ENCODE data around the gene TENT4B.

TENT4B gene

DNA sequence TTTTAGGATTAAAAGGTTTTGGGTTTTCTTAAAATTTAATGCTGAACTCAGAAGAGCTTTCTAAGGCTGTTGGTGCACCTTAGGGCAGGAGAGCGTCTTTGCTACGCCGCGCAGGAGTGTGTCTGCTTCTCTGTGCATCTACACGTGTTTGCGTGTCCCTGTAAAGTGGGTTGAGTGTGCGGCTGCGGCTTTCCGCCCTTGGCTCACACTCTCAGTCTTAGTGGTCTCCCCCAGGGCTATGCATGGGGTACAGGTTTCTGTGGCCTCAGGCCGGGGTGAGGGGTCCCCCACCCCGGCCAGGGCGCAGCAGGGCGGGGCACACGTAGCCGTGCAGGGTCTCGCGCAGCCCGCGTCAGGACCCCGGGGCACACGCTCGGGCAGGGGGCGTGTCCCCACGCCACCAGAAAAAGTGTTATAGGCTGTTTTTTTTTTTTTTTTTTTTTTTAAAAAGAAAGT is 727 bp upstream of the TENT4B start:
- POLR2A ChIA-PET: interaction anchor here (0.5 to 1.0 kb wide), 2 partner anchors 28 to 31 kb away, joined by 3 to 4 read pairs; no protein-coding TSS in a partner anchor
- peak; percentile 80 for DNase-seq (ENCODE audit: extremely low spot score)

DNA sequence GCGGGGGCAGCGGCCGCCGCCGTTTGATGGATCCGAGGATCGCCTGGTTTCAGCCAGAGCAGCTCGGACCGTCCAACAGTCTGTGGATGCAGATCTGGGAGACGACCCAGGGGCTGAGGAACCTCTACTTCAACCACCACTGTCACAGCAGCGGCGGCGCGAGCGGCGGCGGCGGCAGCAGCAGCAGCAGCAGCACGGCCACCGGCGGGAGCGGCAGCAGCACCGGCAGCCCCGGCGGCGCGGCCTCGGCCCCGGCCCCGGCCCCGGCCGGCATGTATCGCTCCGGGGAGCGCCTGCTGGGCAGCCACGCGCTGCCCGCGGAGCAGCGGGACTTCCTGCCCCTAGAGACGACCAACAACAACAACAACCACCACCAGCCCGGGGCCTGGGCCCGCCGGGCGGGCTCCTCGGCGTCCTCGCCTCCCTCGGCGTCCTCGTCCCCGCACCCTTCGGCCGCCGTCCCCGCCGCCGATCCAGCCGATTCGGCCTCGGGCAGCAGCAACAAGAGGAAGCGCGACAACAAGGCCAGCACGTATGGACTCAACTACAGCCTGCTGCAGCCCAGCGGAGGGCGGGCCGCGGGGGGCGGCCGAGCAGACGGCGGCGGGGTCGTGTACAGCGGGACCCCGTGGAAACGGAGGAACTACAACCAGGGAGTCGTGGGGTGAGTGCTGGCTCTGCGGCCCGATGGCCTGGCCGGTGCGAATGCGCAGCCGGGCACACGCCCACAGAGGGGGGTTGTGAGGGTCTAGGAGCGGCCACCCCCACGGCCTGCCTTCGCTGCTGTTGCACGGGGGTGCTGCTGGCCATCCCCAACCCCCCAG is 702 bp downstream of the TENT4B start:
- ChIA-PET CTCF (no interaction called here), POLR2A (no interaction called here)
- TF ChIP-seq, protein P1, sequence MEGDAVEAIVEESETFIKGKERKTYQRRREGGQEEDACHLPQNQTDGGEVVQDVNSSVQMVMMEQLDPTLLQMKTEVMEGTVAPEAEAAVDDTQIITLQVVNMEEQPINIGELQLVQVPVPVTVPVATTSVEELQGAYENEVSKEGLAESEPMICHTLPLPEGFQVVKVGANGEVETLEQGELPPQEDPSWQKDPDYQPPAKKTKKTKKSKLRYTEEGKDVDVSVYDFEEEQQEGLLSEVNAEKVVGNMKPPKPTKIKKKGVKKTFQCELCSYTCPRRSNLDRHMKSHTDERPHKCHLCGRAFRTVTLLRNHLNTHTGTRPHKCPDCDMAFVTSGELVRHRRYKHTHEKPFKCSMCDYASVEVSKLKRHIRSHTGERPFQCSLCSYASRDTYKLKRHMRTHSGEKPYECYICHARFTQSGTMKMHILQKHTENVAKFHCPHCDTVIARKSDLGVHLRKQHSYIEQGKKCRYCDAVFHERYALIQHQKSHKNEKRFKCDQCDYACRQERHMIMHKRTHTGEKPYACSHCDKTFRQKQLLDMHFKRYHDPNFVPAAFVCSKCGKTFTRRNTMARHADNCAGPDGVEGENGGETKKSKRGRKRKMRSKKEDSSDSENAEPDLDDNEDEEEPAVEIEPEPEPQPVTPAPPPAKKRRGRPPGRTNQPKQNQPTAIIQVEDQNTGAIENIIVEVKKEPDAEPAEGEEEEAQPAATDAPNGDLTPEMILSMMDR (IDR thresholded peaks at IDR 0.05; ENCODE audit: control extremely low read depth, extremely low read depth, low read depth, missing control alignments): no peak
- DNase-seq (ENCODE audit: extremely low spot score): peak; percentile 39

More for the DNA sequence above, 727 bp upstream of the TENT4B start:
- TF ChIP-seq, protein P1 (IDR thresholded peaks at IDR 0.05; ENCODE audit: control extremely low read depth, extremely low read depth, low read depth, missing control alignments): no peak
- CTCF ChIA-PET: interaction anchor here (0.7 to 2.1 kb wide), 9 partner anchors 11 to 127 kb away, joined by 3 to 9 read pairs (median 5); partner anchors contain the start of gene CNEP1R1

DNA sequence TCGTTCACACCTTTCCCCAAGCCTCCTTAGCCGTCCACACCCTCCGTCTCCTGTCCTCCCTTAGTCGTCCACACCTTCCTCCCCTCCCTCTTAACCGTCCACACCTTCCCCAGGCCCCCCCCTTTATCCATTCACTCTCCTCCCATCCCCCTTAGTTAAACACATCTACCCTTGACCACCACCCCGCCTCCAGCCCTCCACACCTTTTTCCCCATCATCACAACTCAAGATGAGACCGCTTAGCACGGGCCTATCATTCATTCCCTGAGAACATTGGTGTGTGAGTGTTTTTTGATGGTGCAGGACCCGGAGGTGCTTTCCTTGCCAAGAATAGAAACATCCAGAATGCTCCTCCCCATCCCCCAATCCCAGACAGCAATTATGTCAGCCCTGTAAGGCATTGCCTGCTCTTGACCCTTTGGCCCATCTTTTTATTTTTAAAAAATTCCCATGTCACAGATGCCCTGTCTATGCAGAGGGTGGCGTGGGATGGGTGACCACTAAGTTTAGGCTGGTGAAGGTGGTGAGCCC is 1.4 kb downstream of the TENT4B start:
- ChIA-PET CTCF (interaction anchor here (1.1 to 1.7 kb wide), 4 partner anchors 13 to 87 kb away, joined by 3 to 8 read pairs (median 6); partner anchors contain the start of gene HEATR3), POLR2A (no interaction called here)
- TF ChIP-seq, protein P1 (IDR thresholded peaks at IDR 0.05; ENCODE audit: control extremely low read depth, extremely low read depth, low read depth, missing control alignments): no peak
- DNase-seq (ENCODE audit: extremely low spot score): no peak

DNA sequence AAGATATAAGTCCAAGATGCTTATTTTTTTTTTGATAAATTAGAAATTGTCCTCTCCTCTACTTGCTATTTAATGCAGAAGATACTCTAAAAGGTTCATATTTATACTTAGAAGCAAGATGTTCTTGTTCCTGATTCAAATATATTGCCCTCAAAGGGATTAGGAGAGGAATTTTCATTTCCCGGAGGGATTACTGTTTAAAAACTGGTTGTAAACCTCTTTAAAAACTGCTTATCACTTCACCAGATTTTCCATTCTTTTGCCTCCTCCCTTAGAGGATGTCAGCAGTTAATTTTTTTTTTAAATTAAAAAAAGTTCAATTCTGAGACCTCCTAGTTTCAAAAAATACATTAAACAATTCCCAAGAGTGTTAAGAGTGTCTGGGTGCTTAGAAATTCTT is 2.8 kb downstream of the TENT4B start:
- ChIA-PET POLR2A (no interaction called here), CTCF (interaction anchor here (0.8 to 1.7 kb wide), 6 partner anchors 16 to 510 kb away, joined by 3 to 9 read pairs (median 6); partner anchors contain the start of gene HEATR3)
- no peak for DNase-seq (ENCODE audit: extremely low spot score)
- TF ChIP-seq, protein P1 (IDR thresholded peaks at IDR 0.05; ENCODE audit: control extremely low read depth, extremely low read depth, low read depth, missing control alignments): no peak

DNA sequence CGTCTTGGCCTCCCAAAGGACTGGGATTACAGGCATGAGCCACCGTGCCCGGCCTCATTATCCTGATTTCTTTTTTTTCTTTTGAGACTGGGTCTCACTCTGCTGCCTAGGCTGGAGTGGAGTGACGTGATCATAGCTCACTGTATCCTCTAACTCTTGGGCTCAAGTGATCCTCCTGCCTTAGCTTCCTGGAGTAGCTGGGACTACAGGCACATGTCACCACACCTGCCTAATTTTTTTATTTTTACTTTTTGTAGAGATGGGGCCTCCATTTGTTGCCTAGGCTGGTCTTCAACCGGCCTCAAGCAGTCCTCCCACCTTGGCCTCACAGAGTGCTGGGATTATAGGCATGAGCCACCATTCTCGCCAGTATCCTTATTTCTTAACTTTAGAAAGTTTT is 3.5 kb downstream of the TENT4B start:
- TF ChIP-seq, protein P1 (IDR thresholded peaks at IDR 0.05; ENCODE audit: control extremely low read depth, extremely low read depth, low read depth, missing control alignments): no peak
- CTCF ChIA-PET: interaction anchor here (0.8 to 1.7 kb wide), 3 partner anchors 54 to 510 kb away, joined by 3 to 9 read pairs (median 3); no protein-coding TSS in a partner anchor
- DNase-seq (ENCODE audit: extremely low spot score): no peak
- POLR2A ChIA-PET: no interaction called here

DNA sequence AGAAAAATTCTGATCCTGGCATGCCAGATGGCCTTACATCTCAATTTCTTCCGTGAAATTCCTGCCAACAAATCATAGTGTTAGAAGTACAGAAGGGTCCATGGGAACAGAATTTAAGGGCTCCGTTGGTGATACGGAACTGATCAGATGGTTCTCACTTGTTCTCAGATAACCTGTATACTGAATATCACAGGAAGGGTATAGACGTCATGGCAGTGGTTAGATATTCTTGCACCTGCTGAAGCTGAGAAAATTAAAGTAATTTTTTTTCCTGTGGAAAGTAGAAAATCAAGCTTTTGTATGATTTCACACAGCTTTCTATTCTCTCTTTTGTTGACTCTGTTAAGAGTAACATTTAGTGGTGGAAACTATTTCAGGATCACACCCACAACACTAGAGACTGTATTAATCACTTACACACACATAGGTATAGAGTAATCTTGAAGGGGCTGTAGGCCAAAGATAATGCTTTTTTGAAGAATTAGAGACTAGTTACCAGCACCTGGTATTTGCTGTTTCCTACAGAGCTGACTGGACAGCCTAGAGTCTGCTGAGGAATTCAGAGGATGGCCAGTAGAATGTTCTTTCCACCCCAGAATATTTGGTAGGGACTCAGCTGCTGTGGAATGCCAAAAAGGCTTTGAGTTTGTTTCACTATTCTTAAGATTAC is 7.5 kb downstream of the TENT4B start:
- DNase-seq (ENCODE audit: extremely low spot score): no peak
- TF ChIP-seq, protein P1 (IDR thresholded peaks at IDR 0.05; ENCODE audit: control extremely low read depth, extremely low read depth, low read depth, missing control alignments): no peak
- ChIA-PET CTCF (interaction anchor here (0.8 to 2.4 kb wide), 6 partner anchors 10 to 135 kb away, joined by 3 to 14 read pairs (median 4); partner anchors contain the start of gene CNEP1R1), POLR2A (no interaction called here)

Measured in GM10248 (cell line).